HS-27A (cell line): ENCODE data around the gene PTBP1.

Experiments
- DNase-seq: peaks from one replicate; pipeline ENCODE4 v3.0.0-alpha.2; 2012; ENCODE audit warnings: low read depth, missing footprints

The PTBP1 gene

GRCh38 chr19:797528-798414 lies 519 bp downstream of the PTBP1 start:
- no peak for DNase-seq

GRCh38 chr19:798415-799075 lies 1.3 kb downstream of the PTBP1 start:
- DNase-seq: no peak

GRCh38 chr19:799076-799881 lies 2.0 kb downstream of the PTBP1 start:
- no peak for DNase-seq

- DNase-seq: no peak
These were observed 3.2 kb downstream of the PTBP1 start for GRCh38 chr19:800360-801029.

GRCh38 chr19:801030-801860 lies 4.0 kb downstream of the PTBP1 start:
- no peak for DNase-seq

GRCh38 chr19:801861-802497 lies 4.7 kb downstream of the PTBP1 start:
- no peak for DNase-seq

- DNase-seq: no peak
These were observed 5.3 kb downstream of the PTBP1 start for GRCh38 chr19:802498-803098.

GRCh38 chr19:803099-803561 lies 5.9 kb downstream of the PTBP1 start:
- DNase-seq: no peak

GRCh38 chr19:803686-804418 lies 6.6 kb downstream of the PTBP1 start:
- no peak for DNase-seq

GRCh38 chr19:804419-805165 lies 7.3 kb downstream of the PTBP1 start:
- no peak for DNase-seq

- DNase-seq: no peak
These were observed 7.9 kb downstream of the PTBP1 start for GRCh38 chr19:805166-805551.

GRCh38 chr19:805600-806550 lies 8.6 kb downstream of the PTBP1 start:
- no peak for DNase-seq

- DNase-seq: no peak
These were observed 9.7 kb downstream of the PTBP1 start for GRCh38 chr19:806815-807421.

- DNase-seq: no peak
These were observed 10.6 kb downstream of the PTBP1 start for GRCh38 chr19:807627-808422.

GRCh38 chr19:808423-808775 lies 11.1 kb downstream of the PTBP1 start:
- no peak for DNase-seq
